M059J (cell line): Measurements from ENCODE around the gene FAM72B. TPM values are rescaled to one million over a fixed set of nuclear protein-coding genes. Genes with fewer than 3 reads are reported as not detected.
A peak's percentile ranks its signal among the peaks of the same experiment; 100 is the strongest.
"Not testable (repeated sequence)": the region's sequence is repeated elsewhere in the genome, so short reads cannot be mapped to it uniquely, and the experiment has no call there.

ENCODE experiments used
- DNase-seq: peaks from one replicate; pipeline ENCODE4 v3.0.0-alpha.2; 2012; ENCODE audit warnings: low read depth
- total RNA-seq: library from RNA; depleted of rRNA; stranded (reverse); fragments of >200 nt; shearing (Covaris generic); gene quantifications from 2 replicates; pipeline ENCODE4 v1.2.3, GENCODE V29; 2014; rRNA removed

Gene FAM72B
- total RNA-seq = 9.2 and 15.3 TPM in 2 replicates

DNA sequence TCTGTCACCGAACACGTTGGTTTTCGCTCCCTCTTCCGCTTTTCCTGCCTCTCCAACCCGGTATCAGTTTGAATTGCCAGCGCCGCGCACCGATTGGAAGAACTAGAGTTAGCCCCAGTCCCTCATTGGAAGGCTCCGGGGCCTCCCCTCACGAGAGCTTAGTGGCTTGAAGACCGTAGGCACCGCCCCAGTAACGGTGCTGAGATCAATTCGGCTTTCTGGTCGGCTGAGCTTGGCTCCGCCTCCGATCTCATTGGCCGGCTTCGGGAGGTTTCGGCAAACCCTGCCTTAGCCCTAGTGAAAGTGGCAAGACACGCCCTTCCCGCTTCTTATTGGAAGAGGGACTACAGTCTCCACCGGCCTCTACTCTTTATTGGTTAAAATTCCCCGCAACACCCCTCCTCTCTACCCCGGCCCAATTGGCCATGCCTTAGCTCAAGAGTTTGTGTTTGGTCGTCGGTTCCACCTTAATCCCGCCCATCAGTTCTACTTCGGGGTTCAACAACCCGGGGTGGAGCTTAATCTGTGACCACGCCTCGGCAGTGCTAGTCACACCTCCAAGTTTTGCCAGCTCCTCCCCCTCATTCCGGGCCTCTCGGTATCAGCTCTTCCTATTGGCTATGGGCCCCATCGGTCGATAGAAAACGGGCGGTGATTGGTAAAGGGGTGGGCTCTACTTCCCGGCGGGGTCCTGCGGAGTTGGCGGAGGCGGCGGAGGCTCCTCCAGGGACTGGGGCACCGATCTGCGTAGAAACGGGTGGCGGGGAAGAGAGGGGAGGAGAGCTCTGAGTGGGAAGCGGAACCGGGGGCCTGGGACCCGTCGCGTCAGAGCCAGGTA, at the start of gene FAM72B, which contains the start of gene SRGAP2C:
Gene FAM72B, minus strand, starts transcription at position 51 of the 838 bp plus-strand sequence. CDS start 851 bp downstream, outside the sequence.
Gene SRGAP2C, plus strand, starts transcription at position 686 of the 838 bp plus-strand sequence. CDS start 2,472 bp downstream, outside the sequence.
- peak; percentile 99 for DNase-seq

DNA sequence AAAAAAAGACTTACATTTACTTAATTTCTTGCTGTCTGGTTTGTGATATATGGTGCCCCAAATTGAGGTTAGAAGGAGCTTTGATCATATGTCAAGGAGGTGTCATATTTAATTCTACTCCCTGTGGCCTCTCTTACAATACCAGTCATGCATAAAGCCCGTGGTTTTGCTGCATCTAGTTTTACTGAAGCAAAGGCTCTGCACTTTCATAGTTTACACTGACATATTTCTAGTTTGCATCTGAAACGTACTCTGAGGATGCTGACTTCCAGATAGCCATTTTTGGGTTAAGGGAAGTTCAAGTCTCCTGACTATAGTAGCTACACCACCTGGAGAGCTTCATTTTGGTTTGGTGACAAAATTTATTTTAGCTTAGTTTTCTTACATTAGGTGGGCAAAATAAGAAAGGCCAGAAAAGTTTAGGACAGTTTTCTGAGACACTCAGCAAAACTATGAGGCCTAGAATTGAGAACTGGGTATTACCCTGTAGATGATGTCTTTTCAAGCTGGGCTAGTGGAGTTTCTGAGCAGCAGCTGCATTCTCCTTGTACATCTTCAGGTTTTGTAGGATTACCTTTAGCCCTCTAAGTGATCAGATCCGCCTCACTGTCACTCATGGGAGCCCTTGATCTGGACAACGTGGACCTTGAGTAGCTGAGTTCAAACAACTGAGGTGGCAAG, 48.4 kb upstream of the FAM72B start:
- not testable (repeated sequence) for DNase-seq

DNA sequence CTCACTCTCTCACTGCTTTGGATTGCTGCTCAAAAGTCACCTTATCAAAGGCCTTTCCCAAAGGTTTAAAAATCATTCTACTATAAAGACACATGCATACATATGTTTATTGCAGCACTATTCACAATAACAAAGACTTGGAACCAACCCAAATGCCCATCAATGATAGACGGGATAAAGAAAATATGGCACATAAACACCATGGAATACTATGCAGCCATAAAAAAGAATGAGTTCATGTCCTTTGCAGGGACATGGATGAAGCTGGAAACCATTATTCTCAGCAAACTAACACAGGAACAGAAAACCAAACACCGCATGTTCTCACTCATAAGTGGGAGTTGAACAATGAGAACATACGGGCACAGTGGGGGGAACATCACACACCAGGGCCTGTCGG, 46.5 kb upstream of the FAM72B start:
- DNase-seq = not testable (repeated sequence)

DNA sequence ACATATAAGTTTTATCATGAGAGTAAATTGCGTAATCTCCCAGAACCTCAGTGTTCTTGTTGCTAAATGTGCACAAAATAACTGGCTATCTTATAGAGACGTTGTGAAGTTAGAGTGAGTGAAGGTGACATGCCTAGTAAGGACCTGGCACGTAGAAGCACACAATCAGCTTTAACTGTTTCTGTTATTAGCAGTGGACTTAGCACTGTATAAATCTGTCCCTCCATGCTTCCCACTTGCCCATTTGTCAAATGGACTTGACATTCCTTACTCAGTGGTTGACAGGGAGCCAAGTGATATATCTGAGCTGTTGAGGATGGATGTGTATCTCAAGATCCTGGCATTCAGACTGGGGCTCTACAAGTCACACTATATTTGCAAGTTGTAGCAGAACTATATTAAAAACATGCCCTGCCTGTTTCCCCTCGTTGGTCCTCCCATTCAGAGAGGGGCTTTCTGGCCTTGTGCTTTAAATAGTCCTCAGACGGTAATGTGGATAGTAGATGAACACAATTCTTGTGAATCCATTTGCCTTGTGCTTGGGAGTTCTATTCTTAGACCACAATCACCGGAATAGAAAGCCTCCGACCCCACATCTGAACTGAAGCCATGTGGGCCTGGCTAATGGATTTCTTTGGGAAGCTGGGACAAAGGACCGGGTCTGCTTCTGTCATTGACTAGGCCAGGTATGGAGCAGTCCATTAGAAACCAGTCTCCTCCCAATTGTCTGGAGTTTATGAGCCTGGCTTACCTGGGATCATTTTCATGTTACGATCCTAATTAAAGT, 43.6 kb upstream of the FAM72B start:
- not testable (repeated sequence) for DNase-seq

DNA sequence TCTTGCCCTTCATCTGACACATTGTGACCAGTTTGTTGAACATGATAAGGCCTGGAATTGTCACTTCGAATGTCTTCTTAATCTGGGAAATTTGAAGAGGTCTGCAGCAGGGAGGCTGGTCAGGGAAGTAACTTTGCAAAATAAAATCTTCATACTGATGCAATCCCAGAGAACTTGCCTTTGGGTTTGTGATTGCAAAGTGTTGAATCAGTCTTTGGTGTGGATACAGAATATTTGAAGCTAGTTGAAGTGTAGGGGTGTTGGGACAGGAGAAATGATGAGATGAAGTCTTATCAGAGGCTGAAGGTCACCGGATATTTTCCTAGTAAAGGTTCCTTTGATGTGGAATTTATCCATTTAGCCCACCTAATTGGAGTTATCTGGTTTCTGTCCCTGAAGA, 42.8 kb upstream of the FAM72B start:
- not testable (repeated sequence) for DNase-seq

DNA sequence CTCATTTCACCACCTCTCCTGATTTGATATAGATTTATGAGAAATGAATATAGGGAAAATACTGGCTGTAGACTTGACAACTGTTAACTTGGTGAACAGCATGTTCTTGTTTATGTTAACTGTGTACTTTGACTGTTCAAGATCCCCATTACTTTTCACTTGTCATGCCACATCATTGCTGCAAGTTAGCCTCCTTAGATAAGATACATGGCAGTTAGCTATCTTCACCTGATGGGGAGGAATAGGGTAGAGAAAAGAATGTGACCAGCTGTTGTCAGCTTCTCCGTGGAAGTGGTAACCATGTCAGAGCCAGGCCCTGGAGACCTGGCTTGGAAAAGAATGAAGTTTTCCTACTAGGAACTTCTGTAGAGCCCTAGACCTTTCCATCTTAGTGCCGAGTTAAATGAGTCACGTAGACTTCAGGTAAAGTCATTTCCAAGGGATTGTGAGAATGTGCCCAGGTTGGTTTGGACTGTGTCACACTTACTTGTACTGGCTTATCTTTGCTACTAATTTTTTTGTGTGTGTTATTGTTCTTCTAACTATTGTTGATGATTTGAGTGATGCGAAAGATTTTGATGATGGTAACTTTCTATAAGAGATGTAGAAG, 42.3 kb upstream of the FAM72B start:
- DNase-seq = not testable (repeated sequence)

DNA sequence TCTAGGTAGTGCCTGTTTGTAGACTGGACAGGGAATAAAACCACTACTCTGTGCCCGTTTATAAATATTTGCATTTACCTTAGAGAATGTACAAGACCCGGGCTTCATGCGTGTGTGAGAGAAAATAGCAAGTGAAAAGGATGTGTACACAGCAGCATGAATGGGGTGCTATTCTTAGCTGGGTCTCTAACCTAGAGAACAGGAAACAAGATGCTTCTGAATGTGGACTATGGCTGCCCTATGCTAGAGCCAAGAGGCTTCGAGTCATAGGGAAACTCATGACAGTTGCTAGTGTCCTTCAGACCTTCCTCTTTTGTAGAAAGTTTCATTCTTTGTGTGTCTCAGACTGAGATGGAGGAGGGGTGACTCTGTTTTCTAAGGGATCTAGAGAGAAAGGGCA, 40.6 kb upstream of the FAM72B start:
- not testable (repeated sequence) for DNase-seq

DNA sequence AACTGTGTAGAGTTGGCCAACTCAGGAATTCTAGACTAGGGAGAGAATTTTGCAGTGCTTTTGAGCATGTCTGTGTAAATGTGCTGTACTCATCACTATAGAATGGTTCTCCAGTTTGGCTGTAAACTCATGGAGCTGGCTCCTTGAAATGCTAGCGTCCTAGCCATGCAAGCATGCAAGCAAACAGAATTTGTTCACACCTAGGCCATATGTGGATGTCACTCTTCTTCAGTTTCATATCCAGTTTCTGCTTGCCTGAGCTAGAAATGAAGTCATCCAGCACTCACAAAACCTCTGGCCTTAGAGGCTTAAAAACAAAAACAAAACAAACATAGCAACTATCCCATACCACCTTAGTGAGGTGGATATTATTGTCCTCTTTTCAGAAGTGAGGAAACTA, 37.6 kb upstream of the FAM72B start:
- peak; percentile 0 for DNase-seq

DNA sequence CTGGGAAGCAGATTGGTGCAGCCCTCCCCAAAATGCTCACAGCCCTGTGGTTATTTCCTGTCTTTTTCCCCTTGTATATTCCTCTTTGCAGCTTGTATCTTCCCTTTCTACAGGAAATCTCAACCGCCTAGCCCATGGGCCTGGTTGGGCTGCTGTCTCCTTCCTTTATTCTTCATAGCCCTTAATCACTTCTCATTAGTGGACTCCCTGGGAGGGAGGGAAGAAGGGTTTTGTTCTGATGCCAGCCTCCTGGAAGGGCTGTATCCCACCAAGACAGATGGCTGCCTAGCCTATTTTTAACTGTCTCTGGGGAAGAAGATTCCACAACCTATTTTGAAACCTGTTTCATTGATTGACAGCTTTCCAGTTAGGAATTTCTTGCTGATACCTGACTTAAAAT, 32.5 kb upstream of the FAM72B start:
- DNase-seq = not testable (repeated sequence)

DNA sequence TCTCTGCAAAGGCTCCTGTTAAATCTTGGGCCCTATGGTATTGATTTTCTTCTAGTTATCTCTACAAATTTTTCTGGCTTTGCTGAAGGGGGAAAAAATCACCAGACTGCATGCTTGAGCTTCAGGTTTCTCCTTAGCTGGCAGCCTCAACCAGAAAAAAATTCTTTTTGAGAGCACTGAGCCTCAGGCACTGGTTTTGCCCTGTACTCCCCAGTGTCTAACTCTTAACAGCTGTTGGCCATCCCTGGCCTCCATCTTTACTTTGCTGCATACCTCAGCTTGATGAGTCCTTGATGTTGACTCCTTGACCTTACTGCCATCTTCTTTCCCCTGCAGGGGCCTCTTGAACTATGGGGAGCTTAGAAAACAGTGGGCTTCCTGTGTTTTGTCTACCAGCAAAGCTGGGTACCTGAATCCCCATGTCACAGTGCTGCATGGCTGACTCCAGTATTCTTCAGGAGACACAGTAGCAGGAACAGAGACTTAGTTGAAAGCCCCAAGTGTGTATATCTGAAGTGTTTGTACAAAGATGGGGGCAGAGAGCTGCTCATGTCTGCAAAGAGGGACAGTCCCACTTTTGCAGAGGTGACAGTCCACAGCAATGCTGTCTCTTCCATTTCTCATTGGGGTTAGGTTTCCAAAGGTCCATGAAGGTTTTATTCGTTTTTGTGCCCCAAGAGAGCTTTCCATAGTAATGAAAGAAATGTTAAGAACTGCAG, 31.7 kb upstream of the FAM72B start:
- not testable (repeated sequence) for DNase-seq

DNA sequence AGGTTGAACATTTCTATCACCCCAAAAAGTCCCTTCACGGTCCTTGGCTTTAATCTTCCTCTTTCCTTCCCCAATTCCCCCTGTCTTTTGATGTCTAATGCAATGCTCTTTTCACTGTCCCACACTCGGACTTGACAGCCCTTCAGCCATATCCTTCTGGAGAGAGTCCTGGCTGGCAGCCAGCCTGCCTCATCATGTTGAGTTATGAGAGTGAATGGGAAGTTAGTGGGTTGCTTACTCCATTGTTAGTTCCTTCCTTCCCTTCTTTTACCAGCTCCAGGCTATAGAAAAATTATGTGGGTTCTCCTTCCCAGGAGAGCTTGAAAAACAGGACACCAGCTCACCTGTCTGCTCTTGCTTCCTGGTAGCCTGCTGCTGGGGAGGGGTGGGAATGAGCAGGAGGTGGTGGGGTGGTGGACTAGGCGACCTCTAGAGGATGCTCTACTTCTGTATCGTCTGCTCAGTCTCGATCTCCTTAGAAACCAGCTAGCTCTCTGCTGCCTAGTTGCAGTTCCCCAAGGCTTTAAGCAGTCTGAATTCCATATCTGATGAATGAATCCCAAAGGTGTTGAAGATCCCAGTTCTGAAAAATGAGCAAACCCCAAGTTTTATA, 30.5 kb upstream of the FAM72B start:
- not testable (repeated sequence) for DNase-seq

DNA sequence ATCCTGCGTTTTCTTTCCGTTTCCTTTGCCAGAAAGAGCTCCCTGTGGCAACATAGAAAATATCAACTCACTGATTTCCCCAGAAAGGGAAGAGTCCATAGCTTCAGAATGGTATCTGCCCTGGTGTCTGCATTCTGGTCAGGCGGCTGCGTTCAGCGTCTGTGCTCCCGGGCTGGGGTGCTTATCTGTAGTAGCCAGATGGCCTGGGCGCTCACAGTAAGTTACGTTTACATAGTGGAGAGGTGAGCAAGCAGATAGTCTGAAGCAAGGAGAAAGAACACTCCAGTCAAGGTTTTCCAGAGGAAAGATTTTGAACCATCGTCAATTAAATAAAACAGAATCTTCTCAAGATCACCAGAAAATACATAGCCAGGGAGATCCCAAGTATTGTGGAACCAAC, 29.4 kb upstream of the FAM72B start:
- DNase-seq = not testable (repeated sequence)

DNA sequence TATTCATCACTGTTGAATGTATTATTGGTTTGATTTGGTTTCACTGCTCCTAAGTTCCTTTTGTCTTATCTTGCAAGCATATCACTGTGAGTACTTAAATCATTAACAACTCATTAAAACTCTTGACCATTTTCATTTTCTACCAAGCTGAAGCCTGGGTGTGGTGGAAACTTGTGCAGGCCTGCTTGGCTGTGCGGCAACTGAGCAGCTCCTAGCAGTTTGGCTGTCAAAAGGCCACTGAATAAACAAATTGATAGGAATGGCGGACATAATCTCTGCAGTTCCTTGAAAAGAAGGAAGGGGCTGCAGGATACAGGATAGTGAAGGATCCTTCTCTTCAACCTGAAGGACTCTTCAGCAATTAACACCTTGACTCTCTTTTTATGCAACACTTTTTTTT, 26.6 kb upstream of the FAM72B start:
- DNase-seq = not testable (repeated sequence)

DNA sequence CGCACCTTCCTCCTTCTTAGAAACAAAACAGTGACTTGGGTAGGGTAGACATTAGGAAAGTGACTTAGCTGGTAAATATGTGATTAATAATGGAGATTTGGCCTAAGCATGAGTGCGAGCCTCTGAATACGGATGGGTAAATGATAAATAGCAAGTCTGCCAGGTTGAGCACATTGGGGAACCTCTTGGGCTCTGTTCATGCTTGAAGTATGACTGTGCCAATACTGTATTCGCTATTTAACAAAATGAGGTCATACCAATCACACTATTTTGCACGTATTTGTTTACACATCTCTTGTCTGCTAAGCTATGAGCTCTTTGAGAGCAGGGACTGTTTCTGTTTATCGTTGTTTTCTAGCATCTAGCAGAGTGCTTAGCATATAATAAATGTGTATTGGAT, 24.2 kb upstream of the FAM72B start:
- not testable (repeated sequence) for DNase-seq

DNA sequence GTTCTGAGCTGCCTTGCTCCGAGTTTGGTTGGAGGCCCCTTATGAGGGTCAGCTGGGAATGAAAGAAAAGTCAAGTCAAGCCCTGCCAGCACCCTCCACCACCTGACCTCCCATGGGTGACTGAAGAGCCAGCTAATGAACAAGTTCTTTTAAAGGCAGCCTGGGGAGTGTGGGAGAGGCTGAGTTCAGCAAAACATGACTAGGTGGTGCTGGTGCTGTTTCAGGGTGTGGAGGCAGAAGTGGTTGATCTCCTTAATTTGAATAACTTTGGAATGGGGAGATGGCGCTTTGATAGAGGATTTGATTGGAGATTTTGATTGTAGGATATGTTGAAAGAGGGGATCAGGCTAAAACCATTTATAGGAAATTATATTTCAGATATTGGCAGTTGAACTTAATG, 23.2 kb upstream of the FAM72B start:
- DNase-seq = not testable (repeated sequence)

DNA sequence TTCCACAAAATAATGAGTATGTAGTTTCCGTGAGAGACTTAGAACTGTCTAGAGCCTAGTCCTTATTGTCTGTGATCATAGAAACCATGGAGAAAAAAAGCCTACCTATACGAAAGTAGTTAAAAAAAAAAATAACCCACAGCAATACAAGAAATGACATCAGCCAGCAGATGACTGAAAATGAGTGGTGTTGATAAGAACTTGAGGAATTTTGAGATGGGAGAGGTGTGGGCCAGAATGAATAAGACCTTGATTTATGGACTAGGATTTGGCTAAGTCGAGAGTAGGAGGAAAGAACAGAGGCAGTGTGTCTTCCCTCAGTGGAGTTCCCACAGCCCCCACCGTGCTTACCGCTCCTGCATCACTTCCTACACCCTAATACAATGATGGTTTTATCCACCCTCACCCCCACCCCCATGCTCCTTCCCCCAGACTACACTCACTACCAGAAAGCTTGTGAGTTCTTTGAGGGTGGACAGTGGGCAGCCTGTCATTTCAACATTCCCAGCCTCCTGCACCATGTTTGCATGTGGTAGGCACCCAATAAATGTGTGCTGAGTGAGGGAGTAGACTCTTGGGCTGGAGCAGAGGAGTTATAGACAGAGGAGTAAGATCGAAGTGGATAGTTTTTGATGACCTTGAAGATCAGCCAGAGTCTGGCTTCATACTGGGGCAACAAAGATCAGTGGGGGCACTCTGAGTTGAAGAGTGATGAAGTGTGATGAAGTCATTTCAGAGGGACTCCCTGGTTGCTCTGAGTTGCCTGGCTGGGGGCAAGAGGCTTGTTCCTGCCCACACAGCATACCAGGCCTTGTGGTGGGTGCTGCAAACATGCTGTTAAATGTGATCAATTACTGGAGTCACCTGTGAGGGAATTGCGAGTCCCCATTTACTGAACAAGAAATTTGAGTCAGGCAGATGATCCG, 21.9 kb upstream of the FAM72B start:
- DNase-seq = peak; percentile 1

DNA sequence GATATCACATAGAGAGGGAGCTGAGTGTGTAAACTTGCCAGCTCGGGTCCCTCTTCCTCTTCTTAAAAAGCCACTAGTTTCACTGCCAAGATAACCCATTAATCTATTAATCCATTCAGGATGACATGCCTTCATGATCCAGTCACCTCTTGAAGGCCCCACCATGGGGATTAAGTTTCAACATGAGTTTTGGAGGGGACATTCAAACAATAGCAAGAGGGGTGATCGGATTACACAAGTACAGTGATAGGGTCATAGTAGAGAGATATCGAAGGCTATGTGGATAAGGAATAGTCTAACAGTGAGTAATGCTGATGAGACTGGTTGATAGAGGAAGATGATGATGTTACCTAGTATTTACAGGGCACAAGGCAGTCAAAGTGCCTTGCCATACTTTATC, 18.8 kb upstream of the FAM72B start:
- peak; percentile 15 for DNase-seq

DNA sequence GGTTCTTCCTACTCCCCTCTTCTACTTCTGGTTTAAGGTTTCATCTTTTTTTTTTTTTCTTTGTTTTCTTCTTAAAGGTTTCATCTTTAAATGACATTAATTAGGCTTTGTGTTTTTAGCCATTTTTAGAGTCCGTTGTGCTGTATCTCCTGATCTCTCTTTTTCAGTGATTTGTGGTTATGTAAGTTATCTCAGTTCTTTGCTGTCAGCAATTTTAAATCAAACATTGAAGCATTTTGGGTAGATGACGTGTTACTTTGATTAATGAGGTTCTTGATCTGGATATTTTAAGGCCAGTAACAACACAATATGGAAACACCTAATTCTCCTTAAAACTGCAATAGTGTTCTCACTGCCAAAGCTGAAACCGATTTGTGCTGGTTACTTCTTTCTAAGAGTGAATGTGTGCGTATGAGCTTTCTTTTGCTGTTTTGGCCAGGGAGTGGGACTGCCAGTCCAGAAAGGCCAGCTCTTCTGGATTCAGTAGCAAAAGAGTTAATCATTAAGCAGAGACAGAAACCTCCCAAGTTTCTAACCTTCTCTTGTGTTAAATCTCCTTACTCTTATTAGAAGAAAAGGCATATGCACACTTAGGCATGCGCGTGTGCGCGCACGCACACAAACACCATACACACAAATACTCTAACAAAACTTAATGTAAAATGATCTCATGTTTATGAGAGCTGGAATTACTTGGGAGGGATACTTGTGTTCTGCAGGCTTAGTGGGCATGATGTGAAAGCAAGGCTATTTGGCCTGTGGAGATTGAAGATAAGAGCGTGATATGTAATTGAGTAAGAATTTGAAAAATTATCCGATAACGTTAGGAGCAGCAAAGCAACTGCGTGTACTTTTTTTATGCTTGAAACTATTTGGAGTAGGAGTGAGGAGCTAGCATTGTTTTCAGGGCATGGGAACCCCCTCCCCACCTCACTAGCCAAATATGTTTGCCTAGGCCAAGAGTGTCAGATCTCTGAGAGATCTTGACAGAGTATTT, 17.1 kb upstream of the FAM72B start:
- DNase-seq = peak; percentile 10
